GM20000 (cell line): ENCODE results near the gene LCP2.
"Not testable (repeated sequence)": the region's sequence is repeated elsewhere in the genome, so short reads cannot be mapped to it uniquely, and the experiment has no call there.

Experiments used
- DNase-seq: peaks from one replicate; pipeline ENCODE4 v3.0.0; 2012; ENCODE audit warnings: low spot score
- CTCF ChIP-seq: IDR thresholded peaks from 2 replicates; pipeline ENCODE4 v1.5.1; 2012; ENCODE audit warnings: mild to moderate bottlenecking, control low read depth; ENCODE audit errors: extremely low read depth, missing control alignments

Gene LCP2

GRCh38 chr5:170249355-170249754, 48.2 kb downstream of the LCP2 start:
- TF ChIP-seq CTCF: no peak
- DNase-seq: no peak

DNA sequence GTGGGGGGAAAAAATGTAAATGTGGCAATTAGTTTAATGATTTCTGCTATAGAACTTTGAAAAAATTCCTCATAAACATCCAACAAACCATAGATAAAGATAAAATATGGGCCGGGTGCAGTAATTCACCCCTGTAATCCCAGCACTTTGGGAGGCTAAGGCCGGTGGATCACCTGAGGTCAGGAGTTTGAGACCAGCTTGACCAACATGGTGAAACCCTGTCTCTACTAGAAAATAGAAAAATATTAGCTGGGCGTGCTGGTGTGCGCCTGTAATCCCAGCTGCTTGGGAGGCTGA, 48.7 kb downstream of the LCP2 start:
- not testable (repeated sequence) for DNase-seq

GRCh38 chr5:170248172-170248930, 49.2 kb downstream of the LCP2 start:
- no peak for TF ChIP-seq CTCF

GRCh38 chr5:170247363-170247762, 50.2 kb downstream of the LCP2 start:
- DNase-seq: no peak
- TF ChIP-seq CTCF: no peak

More at GRCh38 chr5:170248172-170248930, 49.2 kb downstream of the LCP2 start:
- no peak for DNase-seq

DNA sequence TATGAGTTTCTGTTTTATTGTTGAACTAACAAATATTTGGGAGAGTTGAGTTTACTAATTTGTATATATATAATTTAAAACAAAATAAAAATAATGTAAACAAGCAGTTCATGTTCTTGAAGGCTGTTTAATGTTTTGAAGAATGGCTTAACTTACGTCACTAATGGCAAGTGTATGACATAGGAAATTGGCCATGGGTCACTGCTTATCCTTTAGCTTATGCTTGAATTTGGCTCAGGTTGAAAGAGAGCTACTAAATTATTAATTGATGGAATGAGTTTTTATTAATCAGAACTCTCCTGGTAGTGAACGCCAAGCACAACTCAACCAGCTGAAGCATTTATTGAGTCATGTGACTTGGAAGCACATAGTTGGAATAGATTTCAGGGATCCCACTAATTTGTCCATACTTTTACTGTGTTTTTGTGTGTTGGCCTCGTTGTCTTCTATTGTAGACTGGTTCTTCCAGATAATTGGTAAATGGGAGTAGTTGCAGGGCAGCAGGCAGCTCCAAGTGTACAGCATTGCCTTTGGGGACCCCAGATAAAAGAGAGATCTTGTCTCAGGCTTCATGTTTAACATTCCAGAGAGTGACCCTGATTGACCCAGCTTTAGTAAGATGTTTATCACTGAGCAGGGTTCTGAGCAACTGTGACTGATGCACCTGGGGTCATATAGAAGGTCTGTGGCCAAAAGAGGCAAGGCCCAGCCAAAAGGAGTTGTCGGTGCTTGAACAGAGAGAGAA, 51.3 kb downstream of the LCP2 start:
- no peak for DNase-seq
- no peak for TF ChIP-seq CTCF

GRCh38 chr5:170245436-170245835, 52.1 kb downstream of the LCP2 start:
- not testable (repeated sequence) for DNase-seq

GRCh38 chr5:170238456-170239196, 59.0 kb downstream of the LCP2 start:
- DNase-seq: no peak
- no peak for TF ChIP-seq CTCF
